ENCODE data around the gene LYRM1. TPM values are rescaled to one million over a fixed set of nuclear protein-coding genes. Genes with fewer than 3 reads are reported as not detected.

LYRM1 gene
- total RNA-seq, 1 experiment from 2014 or later: 14.3 TPM

- Histone ChIP-seq H3K4me3 (ENCODE audit: low read depth, low read length, poor library complexity, severe bottlenecking) (no peak overlapping the region), H3K36me3 (ENCODE audit: insufficient read depth, low read length, poor library complexity, severe bottlenecking) (peaks cover 6% of the 10 kb centered on the region), H3K27me3 (replicated peaks; ENCODE audit: insufficient read depth, low read depth, low read length, poor library complexity) (no peaks in the 10 kb centered on the region), H3K9me3 (ENCODE audit: low read depth, low read length, poor library complexity, severe bottlenecking) (no peaks in the 10 kb centered on the region), H3K4me1 (ENCODE audit: insufficient read depth, low read length, poor library complexity, severe bottlenecking) (no peaks in the 10 kb centered on the region), H3K27ac (ENCODE audit: low read depth, low read length, poor library complexity, severe bottlenecking) (no peak overlapping the region)
- ChIA-PET CTCF (no interaction called here), POLR2A (ENCODE audit: low non-redundant PET) (no interaction called here)
- TF ChIP-seq EZH2 (IDR thresholded peaks at IDR 0.05; ENCODE audit: borderline replicate concordance, low read depth, low read length, poor library complexity, severe bottlenecking) (no peak), CTCF (conservative IDR thresholded peaks at IDR 0.05; ENCODE audit: low read depth, low read length) (no peak)
- no peak for DNase-seq (ENCODE audit: low spot score)
- no TSS peak for BruUV-seq (replicated peaks)
- intact Hi-C loops (cut with micrococcal nuclease; ENCODE audit: unreplicated experiment): loop anchor here (10.0 kb wide), 1 partner anchor 88 kb away; no protein-coding TSS in a partner anchor
Observed at GRCh38 chr16:20857281-20857680, 43.3 kb upstream of the LYRM1 start.

- ChIA-PET POLR2A (ENCODE audit: low non-redundant PET) (no interaction called here), CTCF (no interaction called here)
- Histone ChIP-seq H3K4me1 (ENCODE audit: insufficient read depth, low read length, poor library complexity, severe bottlenecking) (no peaks in the 10 kb centered on the region), H3K27ac (ENCODE audit: low read depth, low read length, poor library complexity, severe bottlenecking) (no peak overlapping the region), H3K4me3 (ENCODE audit: low read depth, low read length, poor library complexity, severe bottlenecking) (no peak overlapping the region), H3K9me3 (ENCODE audit: low read depth, low read length, poor library complexity, severe bottlenecking) (no peaks in the 10 kb centered on the region), H3K27me3 (replicated peaks; ENCODE audit: insufficient read depth, low read depth, low read length, poor library complexity) (no peaks in the 10 kb centered on the region), H3K36me3 (ENCODE audit: insufficient read depth, low read length, poor library complexity, severe bottlenecking) (peaks cover 6% of the 10 kb centered on the region)
- no peak for DNase-seq (ENCODE audit: low spot score)
- intact Hi-C loops (cut with micrococcal nuclease; ENCODE audit: unreplicated experiment): loop anchor here (10.0 kb wide), 1 partner anchor 86 kb away; no protein-coding TSS in a partner anchor
- BruUV-seq (replicated peaks): no TSS peak
- TF ChIP-seq CTCF (conservative IDR thresholded peaks at IDR 0.05; ENCODE audit: low read depth, low read length) (no peak), EZH2 (IDR thresholded peaks at IDR 0.05; ENCODE audit: borderline replicate concordance, low read depth, low read length, poor library complexity, severe bottlenecking) (no peak)
Observed at GRCh38 chr16:20859229-20859628, 41.3 kb upstream of the LYRM1 start.

- ChIA-PET POLR2A (ENCODE audit: low non-redundant PET) (no interaction called here), CTCF (no interaction called here)
- Histone ChIP-seq H3K27me3 (replicated peaks; ENCODE audit: insufficient read depth, low read depth, low read length, poor library complexity) (no peaks in the 10 kb centered on the region), H3K27ac (ENCODE audit: low read depth, low read length, poor library complexity, severe bottlenecking) (no peak overlapping the region), H3K9me3 (ENCODE audit: low read depth, low read length, poor library complexity, severe bottlenecking) (no peaks in the 10 kb centered on the region), H3K4me1 (ENCODE audit: insufficient read depth, low read length, poor library complexity, severe bottlenecking) (no peaks in the 10 kb centered on the region), H3K36me3 (ENCODE audit: insufficient read depth, low read length, poor library complexity, severe bottlenecking) (peaks cover 6% of the 10 kb centered on the region), H3K4me3 (ENCODE audit: low read depth, low read length, poor library complexity, severe bottlenecking) (no peak overlapping the region)
- DNase-seq (ENCODE audit: low spot score): no peak
- BruUV-seq (replicated peaks): no TSS peak
- intact Hi-C loops (cut with micrococcal nuclease; ENCODE audit: unreplicated experiment): loop anchor here (10.0 kb wide), 1 partner anchor 85 kb away; no protein-coding TSS in a partner anchor
- no peak for TF ChIP-seq EZH2 (IDR thresholded peaks at IDR 0.05; ENCODE audit: borderline replicate concordance, low read depth, low read length, poor library complexity, severe bottlenecking)
- TF ChIP-seq CTCF (conservative IDR thresholded peaks at IDR 0.05; ENCODE audit: low read depth, low read length): no peak
Observed at GRCh38 chr16:20859699-20860098, 40.9 kb upstream of the LYRM1 start.
